ENCODE results near the gene CD59.
"Not testable (repeated sequence)": the region's sequence is repeated elsewhere in the genome, so short reads cannot be mapped to it uniquely, and the experiment has no call there.

The CD59 gene

GRCh38 chr11:33664827-33665226 is 71.4 kb downstream of the CD59 start:
- Histone ChIP-seq H3K9me2 (replicated peaks; ENCODE audit: insufficient read depth, low read length) (no peaks in the 10 kb centered on the region), H3K79me2 (ENCODE audit: insufficient read depth, low read length) (no peaks in the 10 kb centered on the region), H3K27me3 (ENCODE audit: low read length) (no peaks in the 10 kb centered on the region), H3K36me3 (ENCODE audit: low read length) (no peaks in the 10 kb centered on the region), H3K9me3 (ENCODE audit: insufficient read depth, low read length) (no peaks in the 10 kb centered on the region), H3K4me2 (ENCODE audit: low read depth, low read length, poor library complexity, severe bottlenecking) (no peak overlapping the region), H4K20me1 (ENCODE audit: low read depth, low read length) (no peaks in the 10 kb centered on the region), H2AFZ (ENCODE audit: low read depth, low read length, severe bottlenecking) (no peak overlapping the region), H3F3A (ENCODE audit: insufficient read depth) (no peaks in the 10 kb centered on the region), H3K9ac (ENCODE audit: low read length) (no peak overlapping the region), H3K27ac (ENCODE audit: low read depth, low read length) (no peak overlapping the region), H3K4me3 (ENCODE audit: insufficient read depth, low read length, poor library complexity, severe bottlenecking) (no peak overlapping the region)
- no peak for TF ChIP-seq EZH2phosphoT487 (conservative IDR thresholded peaks at IDR 0.05; ENCODE audit: low read length)
- TF ChIP-seq, protein P1, sequence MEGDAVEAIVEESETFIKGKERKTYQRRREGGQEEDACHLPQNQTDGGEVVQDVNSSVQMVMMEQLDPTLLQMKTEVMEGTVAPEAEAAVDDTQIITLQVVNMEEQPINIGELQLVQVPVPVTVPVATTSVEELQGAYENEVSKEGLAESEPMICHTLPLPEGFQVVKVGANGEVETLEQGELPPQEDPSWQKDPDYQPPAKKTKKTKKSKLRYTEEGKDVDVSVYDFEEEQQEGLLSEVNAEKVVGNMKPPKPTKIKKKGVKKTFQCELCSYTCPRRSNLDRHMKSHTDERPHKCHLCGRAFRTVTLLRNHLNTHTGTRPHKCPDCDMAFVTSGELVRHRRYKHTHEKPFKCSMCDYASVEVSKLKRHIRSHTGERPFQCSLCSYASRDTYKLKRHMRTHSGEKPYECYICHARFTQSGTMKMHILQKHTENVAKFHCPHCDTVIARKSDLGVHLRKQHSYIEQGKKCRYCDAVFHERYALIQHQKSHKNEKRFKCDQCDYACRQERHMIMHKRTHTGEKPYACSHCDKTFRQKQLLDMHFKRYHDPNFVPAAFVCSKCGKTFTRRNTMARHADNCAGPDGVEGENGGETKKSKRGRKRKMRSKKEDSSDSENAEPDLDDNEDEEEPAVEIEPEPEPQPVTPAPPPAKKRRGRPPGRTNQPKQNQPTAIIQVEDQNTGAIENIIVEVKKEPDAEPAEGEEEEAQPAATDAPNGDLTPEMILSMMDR (IDR thresholded peaks at IDR 0.05; ENCODE audit: insufficient read depth, low read length, poor library complexity, severe bottlenecking): no peak

DNA sequence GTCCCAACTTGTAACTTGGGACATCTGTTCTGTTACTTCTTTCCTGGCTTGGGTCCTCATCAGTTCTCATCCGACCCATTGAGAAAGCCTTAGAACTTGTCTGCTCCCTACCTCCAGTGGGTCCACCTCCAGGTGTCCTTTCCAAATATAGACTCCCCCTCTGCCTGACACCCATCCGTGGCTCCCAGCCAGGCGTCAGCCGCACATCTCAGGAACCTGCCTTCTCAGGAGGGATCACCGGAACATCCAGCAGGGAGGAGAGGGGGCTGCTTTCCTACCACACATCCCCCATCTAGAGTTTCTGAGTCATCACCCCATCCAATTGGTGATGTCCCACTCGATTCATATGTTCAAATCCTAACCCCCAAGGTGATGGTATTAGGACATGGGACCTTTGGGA is 72.1 kb downstream of the CD59 start:
- Histone ChIP-seq H3K4me2 (ENCODE audit: low read depth, low read length, poor library complexity, severe bottlenecking) (no peak overlapping the region), H3F3A (ENCODE audit: insufficient read depth) (no peaks in the 10 kb centered on the region), H3K79me2 (ENCODE audit: insufficient read depth, low read length) (no peaks in the 10 kb centered on the region), H4K20me1 (ENCODE audit: low read depth, low read length) (no peaks in the 10 kb centered on the region), H3K9ac (ENCODE audit: low read length) (no peak overlapping the region), H3K27ac (ENCODE audit: low read depth, low read length) (no peak overlapping the region), H3K36me3 (ENCODE audit: low read length) (no peaks in the 10 kb centered on the region), H3K9me2 (replicated peaks; ENCODE audit: insufficient read depth, low read length) (no peaks in the 10 kb centered on the region), H3K4me3 (ENCODE audit: insufficient read depth, low read length, poor library complexity, severe bottlenecking) (no peak overlapping the region), H2AFZ (ENCODE audit: low read depth, low read length, severe bottlenecking) (no peak overlapping the region), H3K27me3 (ENCODE audit: low read length) (no peaks in the 10 kb centered on the region), H3K9me3 (ENCODE audit: insufficient read depth, low read length) (no peaks in the 10 kb centered on the region)
- TF ChIP-seq, protein P1 (IDR thresholded peaks at IDR 0.05; ENCODE audit: insufficient read depth, low read length, poor library complexity, severe bottlenecking): no peak
- no peak for TF ChIP-seq EZH2phosphoT487 (conservative IDR thresholded peaks at IDR 0.05; ENCODE audit: low read length)

DNA sequence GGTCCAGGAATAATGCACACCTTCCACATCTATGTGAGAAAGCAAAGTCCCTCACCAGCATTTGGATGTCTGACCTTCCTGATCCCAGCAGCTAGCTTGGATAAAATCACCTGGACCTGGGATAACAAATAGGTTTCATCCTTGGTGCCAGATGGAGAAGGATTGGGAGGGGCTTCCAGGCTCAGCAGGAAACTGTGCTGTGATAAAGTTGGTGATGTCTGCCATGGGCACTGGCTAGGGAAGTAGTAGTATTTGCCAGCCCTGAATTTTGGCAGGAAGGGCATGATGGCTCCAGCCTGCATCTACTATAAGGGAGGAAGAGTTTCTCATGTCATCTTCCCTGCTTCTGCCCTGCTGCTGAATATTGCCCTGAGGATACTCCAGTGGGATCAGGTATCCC is 73.1 kb downstream of the CD59 start:
- Histone ChIP-seq H3K9me3 (ENCODE audit: insufficient read depth, low read length) (no peaks in the 10 kb centered on the region), H3K79me2 (ENCODE audit: insufficient read depth, low read length) (no peaks in the 10 kb centered on the region), H3K27ac (ENCODE audit: low read depth, low read length) (no peak overlapping the region), H4K20me1 (ENCODE audit: low read depth, low read length) (no peaks in the 10 kb centered on the region), H3F3A (ENCODE audit: insufficient read depth) (no peaks in the 10 kb centered on the region), H3K9ac (ENCODE audit: low read length) (no peak overlapping the region), H3K4me2 (ENCODE audit: low read depth, low read length, poor library complexity, severe bottlenecking) (no peak overlapping the region), H3K4me3 (ENCODE audit: insufficient read depth, low read length, poor library complexity, severe bottlenecking) (no peak overlapping the region), H3K9me2 (replicated peaks; ENCODE audit: insufficient read depth, low read length) (no peaks in the 10 kb centered on the region), H3K27me3 (ENCODE audit: low read length) (no peaks in the 10 kb centered on the region), H3K36me3 (ENCODE audit: low read length) (no peaks in the 10 kb centered on the region), H2AFZ (ENCODE audit: low read depth, low read length, severe bottlenecking) (no peak overlapping the region)
- TF ChIP-seq, protein P1 (IDR thresholded peaks at IDR 0.05; ENCODE audit: insufficient read depth, low read length, poor library complexity, severe bottlenecking): no peak
- no peak for TF ChIP-seq EZH2phosphoT487 (conservative IDR thresholded peaks at IDR 0.05; ENCODE audit: low read length)

DNA sequence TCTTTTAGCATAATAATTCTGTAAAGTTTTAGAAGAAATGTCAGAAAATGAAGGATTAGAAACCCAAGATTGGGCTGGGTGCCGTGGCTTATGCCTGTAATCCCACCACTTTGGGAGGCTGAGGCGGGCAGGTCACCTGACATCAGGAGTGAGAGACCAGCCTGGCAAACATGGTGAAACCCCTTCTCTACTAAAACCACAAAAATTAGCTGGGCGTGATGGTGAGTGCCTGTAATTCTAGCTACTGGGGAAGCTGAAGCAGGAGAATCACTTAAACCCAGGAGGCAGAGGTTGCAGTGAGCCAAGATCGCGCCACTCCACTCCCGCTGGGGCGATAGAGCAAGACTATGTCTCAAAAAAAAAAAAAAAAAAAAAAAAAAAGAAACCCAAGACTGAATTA is 74.7 kb downstream of the CD59 start:
- H3F3A ChIP-seq (ENCODE audit: insufficient read depth); H3K27me3 ChIP-seq (ENCODE audit: low read length); H3K9me2 ChIP-seq (replicated peaks; ENCODE audit: insufficient read depth, low read length); H3K36me3 ChIP-seq (ENCODE audit: low read length); H3K4me2 ChIP-seq (ENCODE audit: low read depth, low read length, poor library complexity, severe bottlenecking); H3K9ac ChIP-seq (ENCODE audit: low read length); H3K9me3 ChIP-seq (ENCODE audit: insufficient read depth, low read length); H2AFZ ChIP-seq (ENCODE audit: low read depth, low read length, severe bottlenecking); H3K4me3 ChIP-seq (ENCODE audit: insufficient read depth, low read length, poor library complexity, severe bottlenecking); H3K79me2 ChIP-seq (ENCODE audit: insufficient read depth, low read length); H4K20me1 ChIP-seq (ENCODE audit: low read depth, low read length); H3K27ac ChIP-seq (ENCODE audit: low read depth, low read length): not testable (repeated sequence)
